Thyroid gland (tissue), 4 donors: ENCODE measurements around the gene FXYD3. TPM values are rescaled to one million over a fixed set of nuclear protein-coding genes. Genes with fewer than 3 reads are reported as not detected.
"Not testable (repeated sequence)": the region's sequence is repeated elsewhere in the genome, so short reads cannot be mapped to it uniquely, and the experiment has no call there.

ENCODE experiments used
- DNase-seq, 2 donors: peaks; one replicate each; pipeline ENCODE4 v3.0.0-alpha.2; 2019
- H3K27ac ChIP-seq, 3 donors: fragments of 200-600 bp; sonication (generic); 1 replicate in 2 of 3; 2 replicates in 1 of 3; pipeline ENCODE4 v1.5.1; 2016 to 2019; ENCODE audit warnings: mild to moderate bottlenecking in 1 of 3, moderate library complexity in 1 of 3
- H3K27me3 ChIP-seq: fragments of 200-600 bp; sonication (generic); one replicate; pipeline ENCODE4 v1.5.1; 2019
- H3K36me3 ChIP-seq, 2 donors: fragments of 200-600 bp; sonication (generic); one replicate each; pipeline ENCODE4 v1.5.1; 2016 to 2019
- H3K4me1 ChIP-seq, 2 donors: fragments of 200-600 bp; sonication (generic); one replicate each; pipeline ENCODE4 v1.5.1; 2017 to 2019
- H3K4me3 ChIP-seq, 3 donors: fragments of 200-600 bp; sonication (generic); replicated peaks in 1 of 3; 1 replicate in 2 of 3; 2 replicates in 1 of 3; pipeline ENCODE4 v1.5.1; 2016; ENCODE audit warnings: mild to moderate bottlenecking in 1 of 3
- H3K9me3 ChIP-seq: fragments of 200-600 bp; sonication (generic); one replicate; pipeline ENCODE4 v1.5.1; 2017
- POLR2A ChIP-seq, 2 donors: fragments of 450-650 bp; IDR thresholded peaks; one replicate each; pipeline ENCODE4 v1.6.1; 2017; ENCODE audit warnings: antibody characterized with exemption in 2 of 2, mild to moderate bottlenecking in 2 of 2, moderate library complexity in 1 of 2
- WGBS, 2 donors: methylation state at CpG; one replicate each; pipeline ENCODE4 v1.1.5; 2017; 5-methylcytosine and 5-hydroxymethylcytosine counted together
- intact Hi-C: fragments of 100-400 bp; cut with DNase I; formaldehyde crosslinking; loops from one replicate; pipeline ENCODE4 v1.15.1; 2023
- total RNA-seq, 4 donors: library from RNA; depleted of rRNA; stranded (reverse); fragments of >200 nt; gene quantifications; one replicate each; pipeline ENCODE4 v1.2.3, GENCODE V29; 2016
- TF ChIP-seq, protein P1 (sequence below), 6 experiments: fragments of 200-600 bp in 3 of 6; fragments of 450-650 bp in 3 of 6; sonication (generic) in 3 of 6; IDR thresholded peaks; one replicate each; pipeline ENCODE4 v1.5.1; 2016 to 2019; ENCODE audit warnings: antibody characterized with exemption in 6 of 6, mild to moderate bottlenecking in 2 of 6, inconsistent platforms in 1 of 6, moderate library complexity in 1 of 6

FXYD3 gene
- total RNA-seq, 4 donors from 2014 or later = 1.1 TPM; not detected in 3

DNA sequence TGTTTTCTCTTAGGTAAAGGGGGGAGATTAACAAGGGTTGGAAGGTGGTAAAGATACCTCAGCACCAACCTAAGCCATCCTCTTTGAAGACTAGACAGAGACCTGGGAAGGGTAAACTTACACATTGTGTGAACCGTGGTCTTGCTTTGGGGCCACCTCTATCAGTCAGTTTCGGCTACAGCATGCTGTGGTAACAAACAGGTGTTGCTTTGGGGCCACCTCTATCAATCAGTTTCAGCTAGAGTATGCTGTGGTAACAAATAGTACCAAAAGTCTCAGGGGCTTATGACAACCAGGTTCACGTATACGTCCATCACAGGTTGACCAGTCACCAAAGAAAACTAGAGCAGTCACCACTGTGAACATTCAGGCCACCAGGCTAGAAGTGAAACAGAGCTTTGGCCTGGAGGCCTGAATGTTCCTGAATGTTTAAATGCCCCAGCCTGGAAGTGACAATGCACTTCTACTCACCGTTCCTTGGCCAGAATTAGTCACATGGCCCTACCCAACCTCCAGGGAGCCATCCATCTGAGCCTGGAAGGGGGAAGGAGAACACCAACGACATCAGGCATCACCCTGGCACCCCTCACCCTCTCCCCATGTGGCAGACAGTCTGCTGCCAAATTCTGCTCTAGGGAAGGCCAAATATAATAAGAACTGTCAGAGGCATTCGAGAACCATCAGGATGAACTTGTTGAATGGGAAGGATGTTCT is 31.3 kb downstream of the FXYD3 start:
- Histone ChIP-seq H3K9me3 (no peaks in the 10 kb centered on the region), H3K27me3 (no peaks in the 10 kb centered on the region), H3K4me3 (no peak overlapping the region), H3K36me3 (no peaks in the 10 kb centered on the region), H3K4me1 (peaks cover 0 to 11% of the 10 kb centered on the region in 2 donors), H3K27ac (no peak overlapping the region)
- intact Hi-C loops = no loop called here
- WGBS, 2 donors = 78 to 83% methylated on average over 7 of the region's 7 CpGs
- no peak for DNase-seq
- TF ChIP-seq POLR2A (IDR thresholded peaks at IDR 0.05) = no peak
- TF ChIP-seq, protein P1, sequence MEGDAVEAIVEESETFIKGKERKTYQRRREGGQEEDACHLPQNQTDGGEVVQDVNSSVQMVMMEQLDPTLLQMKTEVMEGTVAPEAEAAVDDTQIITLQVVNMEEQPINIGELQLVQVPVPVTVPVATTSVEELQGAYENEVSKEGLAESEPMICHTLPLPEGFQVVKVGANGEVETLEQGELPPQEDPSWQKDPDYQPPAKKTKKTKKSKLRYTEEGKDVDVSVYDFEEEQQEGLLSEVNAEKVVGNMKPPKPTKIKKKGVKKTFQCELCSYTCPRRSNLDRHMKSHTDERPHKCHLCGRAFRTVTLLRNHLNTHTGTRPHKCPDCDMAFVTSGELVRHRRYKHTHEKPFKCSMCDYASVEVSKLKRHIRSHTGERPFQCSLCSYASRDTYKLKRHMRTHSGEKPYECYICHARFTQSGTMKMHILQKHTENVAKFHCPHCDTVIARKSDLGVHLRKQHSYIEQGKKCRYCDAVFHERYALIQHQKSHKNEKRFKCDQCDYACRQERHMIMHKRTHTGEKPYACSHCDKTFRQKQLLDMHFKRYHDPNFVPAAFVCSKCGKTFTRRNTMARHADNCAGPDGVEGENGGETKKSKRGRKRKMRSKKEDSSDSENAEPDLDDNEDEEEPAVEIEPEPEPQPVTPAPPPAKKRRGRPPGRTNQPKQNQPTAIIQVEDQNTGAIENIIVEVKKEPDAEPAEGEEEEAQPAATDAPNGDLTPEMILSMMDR (IDR thresholded peaks at IDR 0.05) = no peak

DNA sequence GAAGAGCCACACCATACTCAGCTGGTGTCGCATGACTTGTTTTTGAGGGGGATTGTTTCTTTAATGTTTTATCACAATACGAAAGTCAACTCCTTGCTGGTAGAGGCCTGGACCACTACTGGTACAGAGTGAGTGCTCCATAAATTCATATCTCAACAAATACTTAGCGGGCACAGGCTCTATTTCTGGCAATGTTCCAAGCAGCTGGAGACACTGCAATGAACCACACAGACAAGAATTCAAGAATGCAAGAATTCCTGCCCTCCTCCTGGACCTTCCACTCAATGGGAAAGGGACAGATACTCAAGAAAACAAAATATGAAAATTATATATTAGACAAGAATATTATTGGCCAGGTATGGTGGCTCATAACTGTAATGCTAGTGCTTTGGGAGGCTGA is 33.8 kb downstream of the FXYD3 start:
- Histone ChIP-seq H3K27ac (no peak overlapping the region), H3K27me3 (no peaks in the 10 kb centered on the region), H3K4me3 (no peak overlapping the region), H3K9me3 (no peaks in the 10 kb centered on the region), H3K4me1 (peaks cover 5 to 11% of the 10 kb centered on the region in 2 donors), H3K36me3 (no peaks in the 10 kb centered on the region)
- TF ChIP-seq, protein P1 (IDR thresholded peaks at IDR 0.05) = no peak
- TF ChIP-seq POLR2A (IDR thresholded peaks at IDR 0.05) = no peak
- 76 to 77% methylated on average over 3 of the region's 3 CpGs for WGBS, 2 donors
- intact Hi-C loops = no loop called here
- DNase-seq = no peak

DNA sequence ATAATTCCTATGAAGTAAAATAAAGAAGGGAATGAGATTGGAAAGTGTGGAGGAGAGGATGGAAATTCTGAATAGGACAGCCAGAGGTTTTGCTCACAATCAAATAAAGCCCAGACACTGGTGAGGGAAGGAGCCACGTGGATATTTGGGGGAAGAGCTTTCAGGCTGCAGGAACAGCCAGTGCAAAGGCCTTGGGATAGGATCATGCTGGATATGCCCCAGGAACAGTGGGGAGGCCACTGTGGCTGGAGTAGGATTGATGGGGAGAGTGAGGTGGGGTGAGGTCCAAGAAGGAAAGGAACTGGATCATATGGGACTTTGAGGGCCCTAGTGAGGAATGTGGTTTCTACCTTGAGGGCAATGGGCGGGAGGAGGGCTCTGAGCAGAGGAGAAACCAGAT is 34.8 kb downstream of the FXYD3 start:
- Histone ChIP-seq H3K4me3 (no peak overlapping the region), H3K9me3 (no peaks in the 10 kb centered on the region), H3K27ac (no peak overlapping the region), H3K27me3 (no peaks in the 10 kb centered on the region), H3K36me3 (no peaks in the 10 kb centered on the region), H3K4me1 (peaks cover 5 to 16% of the 10 kb centered on the region in 2 donors)
- no peak for DNase-seq
- no peak for TF ChIP-seq POLR2A (IDR thresholded peaks at IDR 0.05)
- intact Hi-C loops = no loop called here
- 66 to 75% methylated on average over 2 of the region's 2 CpGs for WGBS, 2 donors

DNA sequence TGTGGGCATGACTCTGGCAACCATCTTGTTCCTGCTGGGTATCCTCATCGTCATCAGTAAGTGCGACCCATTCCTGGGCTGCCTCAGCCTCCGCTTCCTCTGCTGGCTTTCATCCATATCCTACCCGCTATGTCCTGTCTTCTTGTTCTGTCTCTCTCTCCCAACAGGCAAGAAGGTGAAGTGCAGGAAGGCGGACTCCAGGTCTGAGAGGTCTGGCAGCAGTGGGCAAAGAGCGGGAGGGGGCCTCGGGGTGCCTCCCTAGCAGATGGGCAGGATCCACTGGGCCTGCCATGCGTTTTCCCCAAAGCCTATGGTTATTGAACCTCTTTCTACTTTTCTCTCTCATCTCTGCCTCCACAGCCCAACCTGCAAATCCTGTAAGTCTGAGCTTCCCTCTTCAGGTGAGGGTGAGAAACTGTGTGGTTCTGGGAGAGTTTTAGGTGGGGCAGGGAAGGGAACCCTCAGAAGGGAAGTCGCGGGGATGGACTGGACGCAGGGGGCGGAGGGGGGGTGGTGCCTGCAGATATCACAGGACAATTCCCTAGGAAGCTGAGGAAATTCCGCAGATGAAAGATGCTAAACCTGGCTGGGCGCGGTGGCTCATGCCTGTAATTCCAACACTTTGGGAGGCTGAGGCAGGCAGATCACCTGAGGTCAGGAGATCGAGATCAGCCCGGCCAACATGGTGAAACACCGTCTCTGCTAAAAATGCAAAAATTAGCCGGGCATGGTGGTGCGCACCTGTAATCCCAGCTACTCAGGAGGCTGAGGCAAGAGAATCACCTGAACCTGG is 35.8 kb downstream of the FXYD3 start:
- Histone ChIP-seq H3K4me1 (peaks cover 5 to 16% of the 10 kb centered on the region in 2 donors), H3K9me3 (no peaks in the 10 kb centered on the region), H3K36me3 (no peaks in the 10 kb centered on the region), H3K4me3 (no peak overlapping the region), H3K27ac (no peak overlapping the region), H3K27me3 (no peaks in the 10 kb centered on the region)
- TF ChIP-seq, protein P1 (IDR thresholded peaks at IDR 0.05) = no peak
- no peak for TF ChIP-seq POLR2A (IDR thresholded peaks at IDR 0.05)
- intact Hi-C loops = no loop called here
- WGBS, 2 donors = 78 to 81% methylated on average over 20 of the region's 20 CpGs
- DNase-seq = no peak

DNA sequence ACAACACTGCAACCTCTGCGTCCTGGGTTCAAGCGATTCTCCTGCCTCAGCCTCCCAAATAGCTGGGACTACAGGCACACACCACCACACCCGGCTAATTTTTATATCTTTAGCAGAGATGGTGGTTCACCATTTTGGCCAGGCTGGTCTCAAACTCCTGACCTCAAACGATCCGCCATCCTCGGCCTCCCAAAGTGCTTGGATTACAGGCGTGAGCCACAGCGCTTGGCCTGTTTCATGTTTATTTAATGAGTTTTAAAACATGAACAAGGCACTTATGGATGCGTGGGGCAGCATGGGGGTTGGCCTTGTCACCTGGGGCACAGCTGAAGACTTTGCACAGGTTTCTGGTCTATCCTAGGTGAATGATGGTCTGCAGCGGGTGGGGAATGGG is 37.5 kb downstream of the FXYD3 start:
- DNase-seq, intact Hi-C loops, H3K27me3 ChIP-seq, H3K27ac ChIP-seq, H3K4me3 ChIP-seq, H3K36me3 ChIP-seq, H3K9me3 ChIP-seq: not testable (repeated sequence)
- H3K4me1 ChIP-seq = peaks cover 5 to 16% of the 10 kb centered on the region in 2 donors
- WGBS, 2 donors = 56 to 58% methylated on average over 10 of the region's 10 CpGs
